Hepatocyte (in vitro differentiated cells): Measurements from ENCODE around the gene SFMBT2. TPM values are rescaled to one million over a fixed set of nuclear protein-coding genes. Genes with fewer than 3 reads are reported as not detected.
A peak's percentile ranks its signal among the peaks of the same experiment; 100 is the strongest.

Experiments used
- DNase-seq: peaks from one replicate; pipeline ENCODE4 v3.0.0-alpha.2; 2016; ENCODE audit warnings: low spot score
- H2AFZ ChIP-seq: fragments of 200-600 bp; sonication (generic); 2 replicates; pipeline ENCODE4 v1.6.0; 2016; ENCODE audit warnings: antibody characterized with exemption, mild to moderate bottlenecking
- H3K27ac ChIP-seq: fragments of 200-600 bp; sonication (generic); 2 replicates; pipeline ENCODE4 v1.5.1; 2016; ENCODE audit warnings: mild to moderate bottlenecking
- H3K27me3 ChIP-seq: fragments of 200-600 bp; sonication (generic); 2 replicates; pipeline ENCODE4 v1.6.1; 2016
- H3K36me3 ChIP-seq: fragments of 200-600 bp; sonication (generic); replicated peaks from 2 replicates; pipeline ENCODE4 v1.5.1; 2016; ENCODE audit warnings: low read depth; ENCODE audit not compliant: insufficient read depth
- H3K4me1 ChIP-seq: fragments of 200-600 bp; sonication (generic); 2 replicates; pipeline ENCODE4 v1.5.1; 2016; ENCODE audit warnings: mild to moderate bottlenecking, moderate library complexity; ENCODE audit not compliant: insufficient read depth
- H3K4me2 ChIP-seq: fragments of 200-600 bp; sonication (generic); 2 replicates; pipeline ENCODE4 v1.6.0; 2016
- H3K4me3 ChIP-seq: fragments of 200-600 bp; sonication (generic); 2 replicates; pipeline ENCODE4 v1.5.1; 2016; ENCODE audit warnings: mild to moderate bottlenecking
- H3K79me2 ChIP-seq: fragments of 200-600 bp; sonication (generic); 2 replicates; pipeline ENCODE4 v1.6.0; 2017; ENCODE audit warnings: mild to moderate bottlenecking
- H3K9me2 ChIP-seq: fragments of 200-600 bp; sonication (generic); replicated peaks from 2 replicates; pipeline ENCODE4 v1.6.0; 2017; ENCODE audit warnings: mild to moderate bottlenecking; ENCODE audit not compliant: insufficient read depth
- H3K9me3 ChIP-seq: fragments of 200-600 bp; sonication (generic); 2 replicates; pipeline ENCODE4 v1.5.1; 2016; ENCODE audit warnings: low read depth, mild to moderate bottlenecking
- H4K20me1 ChIP-seq: fragments of 200-600 bp; sonication (generic); 2 replicates; pipeline ENCODE4 v1.6.0; 2016; ENCODE audit warnings: mild to moderate bottlenecking; ENCODE audit not compliant: insufficient read depth, poor library complexity, severe bottlenecking
- EZH2 ChIP-seq: fragments of 200-600 bp; sonication (generic); IDR thresholded peaks from 2 replicates; pipeline ENCODE4 v1.6.1; 2016; ENCODE audit warnings: antibody characterized with exemption, mild to moderate bottlenecking, borderline replicate concordance
- EZH2phosphoT487 ChIP-seq: fragments of 200-600 bp; sonication (generic); IDR thresholded peaks from one replicate; pipeline ENCODE4 v1.6.1; 2018; ENCODE audit warnings: antibody characterized with exemption, mild to moderate bottlenecking, low read depth, moderate library complexity; ENCODE audit not compliant: unreplicated experiment, severe bottlenecking
- WGBS: methylation state at CpG from one replicate; pipeline ENCODE4 v1.1.6; 2016; ENCODE audit warnings: low lambda C conversion rate; ENCODE audit errors: missing lambda C conversion rate; 5-methylcytosine and 5-hydroxymethylcytosine counted together
- polyA plus RNA-seq: library from polyadenylated mRNA; unstranded; fragments of >200 nt; fragmentation: Nextera tagmentation; extraction: Ambion mirVana; gene quantifications from 2 replicates; pipeline ENCODE4 v1.2.1, GENCODE V29; 2016
- total RNA-seq: library from RNA; depleted of rRNA; stranded (reverse); fragments of >200 nt; gene quantifications from 2 replicates; pipeline ENCODE4 v1.2.3, GENCODE V29; 2014
- TF ChIP-seq, protein P1 (sequence below): fragments of 200-600 bp; sonication (generic); IDR thresholded peaks from 2 replicates; pipeline ENCODE4 v1.5.1; 2016; ENCODE audit warnings: antibody characterized with exemption, mild to moderate bottlenecking; ENCODE audit not compliant: poor library complexity

SFMBT2 gene
- total and polyA plus RNA-seq, 2 experiments from 2014 or later: 1.1 to 3.8 TPM

DNA sequence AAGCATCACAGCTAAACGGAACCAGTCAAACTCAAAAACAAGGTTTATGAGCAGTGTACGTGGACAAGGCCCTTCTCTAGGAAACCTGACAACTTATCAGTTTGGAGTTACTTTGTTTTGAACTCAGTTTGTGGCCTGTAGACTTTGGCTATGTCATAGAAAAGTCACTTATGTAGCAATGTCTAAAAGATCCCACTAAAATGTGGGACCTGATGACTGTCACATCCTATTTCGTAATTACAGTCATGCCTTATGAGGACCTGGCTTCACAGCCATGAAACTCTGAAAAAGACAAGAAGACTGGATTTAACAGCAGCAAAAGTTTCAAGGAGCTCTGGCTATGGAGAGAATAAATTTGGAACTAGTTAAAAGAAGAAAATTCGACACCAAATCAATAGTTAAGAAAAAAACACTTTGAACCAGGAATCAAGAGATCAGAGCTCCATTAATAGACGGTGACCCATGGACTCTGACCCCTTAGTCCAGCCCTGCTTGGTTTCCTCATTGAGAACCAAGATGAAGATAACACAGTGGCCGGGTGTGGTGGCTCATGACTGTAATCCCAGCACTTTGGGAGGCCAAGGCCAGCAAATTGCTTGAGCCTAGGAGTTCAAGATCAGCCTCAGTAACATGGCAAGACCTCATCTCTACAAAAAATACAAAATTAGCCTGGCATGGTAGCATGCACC lies 204.3 kb downstream of the SFMBT2 start:
- no peaks in the 10 kb centered on the region for H3K9me3 ChIP-seq
- no peaks in the 10 kb centered on the region for H3K79me2 ChIP-seq
- no peaks in the 10 kb centered on the region for H3K9me2 ChIP-seq
- TF ChIP-seq EZH2: no peak
- TF ChIP-seq, protein P1, sequence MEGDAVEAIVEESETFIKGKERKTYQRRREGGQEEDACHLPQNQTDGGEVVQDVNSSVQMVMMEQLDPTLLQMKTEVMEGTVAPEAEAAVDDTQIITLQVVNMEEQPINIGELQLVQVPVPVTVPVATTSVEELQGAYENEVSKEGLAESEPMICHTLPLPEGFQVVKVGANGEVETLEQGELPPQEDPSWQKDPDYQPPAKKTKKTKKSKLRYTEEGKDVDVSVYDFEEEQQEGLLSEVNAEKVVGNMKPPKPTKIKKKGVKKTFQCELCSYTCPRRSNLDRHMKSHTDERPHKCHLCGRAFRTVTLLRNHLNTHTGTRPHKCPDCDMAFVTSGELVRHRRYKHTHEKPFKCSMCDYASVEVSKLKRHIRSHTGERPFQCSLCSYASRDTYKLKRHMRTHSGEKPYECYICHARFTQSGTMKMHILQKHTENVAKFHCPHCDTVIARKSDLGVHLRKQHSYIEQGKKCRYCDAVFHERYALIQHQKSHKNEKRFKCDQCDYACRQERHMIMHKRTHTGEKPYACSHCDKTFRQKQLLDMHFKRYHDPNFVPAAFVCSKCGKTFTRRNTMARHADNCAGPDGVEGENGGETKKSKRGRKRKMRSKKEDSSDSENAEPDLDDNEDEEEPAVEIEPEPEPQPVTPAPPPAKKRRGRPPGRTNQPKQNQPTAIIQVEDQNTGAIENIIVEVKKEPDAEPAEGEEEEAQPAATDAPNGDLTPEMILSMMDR: no peak
- no peak for TF ChIP-seq EZH2phosphoT487
- no peaks in the 10 kb centered on the region for H4K20me1 ChIP-seq
- DNase-seq: peak; percentile 15
- 80% methylated on average over 6 of the region's 6 CpGs for WGBS
- H3K36me3 ChIP-seq: peaks cover 6% of the 10 kb centered on the region
- no peak overlapping the region for H2AFZ ChIP-seq
- H3K27me3 ChIP-seq: no peaks in the 10 kb centered on the region
- no peaks in the 10 kb centered on the region for H3K4me1 ChIP-seq
- H3K4me2 ChIP-seq: no peak overlapping the region
- no peak overlapping the region for H3K27ac ChIP-seq
- H3K4me3 ChIP-seq: no peak overlapping the region

DNA sequence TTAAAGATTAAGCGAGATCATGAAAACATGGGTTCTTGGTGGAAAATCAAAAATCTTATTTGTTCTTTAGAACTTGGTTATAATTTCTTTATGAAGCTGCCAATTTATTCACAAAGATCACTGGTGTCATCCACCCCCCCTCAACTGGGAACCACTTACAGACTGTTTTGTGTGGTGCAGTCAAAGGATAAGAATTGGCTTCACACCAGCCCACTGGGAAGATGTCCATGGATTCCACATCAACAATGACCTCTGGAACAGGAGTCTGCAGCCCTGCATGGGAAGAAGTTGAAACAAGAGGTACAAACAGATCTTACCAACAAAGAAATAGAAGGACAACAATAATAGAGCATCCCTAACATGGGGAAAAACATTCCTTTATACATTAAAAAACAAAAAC lies 205.2 kb downstream of the SFMBT2 start:
- Histone ChIP-seq H4K20me1 (no peaks in the 10 kb centered on the region), H3K36me3 (peaks cover 6% of the 10 kb centered on the region), H3K4me3 (no peak overlapping the region), H3K9me2 (no peaks in the 10 kb centered on the region), H2AFZ (no peak overlapping the region), H3K9me3 (no peaks in the 10 kb centered on the region), H3K4me2 (no peak overlapping the region), H3K27ac (no peak overlapping the region), H3K27me3 (no peaks in the 10 kb centered on the region), H3K4me1 (no peaks in the 10 kb centered on the region), H3K79me2 (no peaks in the 10 kb centered on the region)
- DNase-seq: no peak
- 96% methylated on average over 1 of the region's 1 CpG for WGBS
- no peak for TF ChIP-seq EZH2phosphoT487
- TF ChIP-seq, protein P1: no peak
- TF ChIP-seq EZH2: no peak

DNA sequence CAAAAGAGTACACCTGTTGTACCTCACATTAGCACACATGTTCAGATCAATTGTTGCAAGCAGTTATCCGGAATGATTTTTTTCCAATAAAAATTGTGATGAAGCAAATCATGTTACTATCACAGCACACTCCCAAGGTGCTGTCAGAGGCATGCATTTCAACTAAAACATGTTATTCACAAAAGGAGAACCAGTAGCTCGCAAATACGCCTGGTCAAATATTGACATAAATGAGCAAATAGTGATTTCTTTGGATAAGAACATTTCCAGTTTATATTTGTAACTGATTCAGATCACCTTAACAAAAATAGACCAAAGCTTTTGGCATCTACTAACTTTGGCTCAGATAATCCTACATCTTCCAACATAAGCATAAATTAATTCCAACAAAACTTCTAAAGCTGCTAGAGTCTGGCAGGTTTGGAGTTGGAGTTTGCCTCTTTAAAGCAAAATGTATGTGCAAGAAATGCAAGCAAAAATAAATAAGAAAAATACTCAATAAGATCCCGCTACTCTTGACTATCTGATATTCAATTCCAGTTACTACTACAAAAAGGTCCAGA lies 208.0 kb downstream of the SFMBT2 start:
- peaks cover 6% of the 10 kb centered on the region for H3K36me3 ChIP-seq
- H3K27me3 ChIP-seq: no peaks in the 10 kb centered on the region
- TF ChIP-seq, protein P1: no peak
- TF ChIP-seq EZH2phosphoT487 (no peak), EZH2 (no peak)
- no peaks in the 10 kb centered on the region for H3K79me2 ChIP-seq
- H4K20me1 ChIP-seq: no peaks in the 10 kb centered on the region
- H3K4me3 ChIP-seq: no peak overlapping the region
- H3K4me2 ChIP-seq: no peak overlapping the region
- H3K9me3 ChIP-seq: no peaks in the 10 kb centered on the region
- H2AFZ ChIP-seq: no peak overlapping the region
- H3K9me2 ChIP-seq: no peaks in the 10 kb centered on the region
- H3K27ac ChIP-seq: no peak overlapping the region
- 64% methylated on average over 4 of the region's 4 CpGs for WGBS
- DNase-seq: no peak
- H3K4me1 ChIP-seq: no peaks in the 10 kb centered on the region
